Right lobe of liver (tissue), 6 donors: ENCODE results near the gene NBEA. TPM values are rescaled to one million over a fixed set of nuclear protein-coding genes. Genes with fewer than 3 reads are reported as not detected.

Experiments
- ATAC-seq, 4 donors: fragments of 200-7000 bp; cut with Tn5 transposase; one replicate each; pipeline ENCODE4 v1.9.1; 2020; ENCODE audit warnings: mild to moderate bottlenecking in 4 of 4, moderate library complexity in 4 of 4
- DNase-seq, 3 donors: peaks; one replicate each; pipeline ENCODE4 v3.0.0-alpha.2; 2020
- H3K27ac ChIP-seq, 3 donors: fragments of 200-600 bp; one replicate each; pipeline ENCODE4 v1.8.0; 2022
- H3K27me3 ChIP-seq, 2 donors: fragments of 200-600 bp; one replicate each; pipeline ENCODE4 v1.8.0; 2022
- H3K36me3 ChIP-seq, 4 donors: fragments of 200-600 bp; sonication (generic) in 1 of 4; one replicate each; pipeline versions ENCODE4 v1.5.1 to v1.8.0; 2017 to 2022; ENCODE audit warnings: control low read depth in 1 of 4
- H3K4me1 ChIP-seq, 4 donors: fragments of 200-600 bp; sonication (generic) in 1 of 4; one replicate each; pipeline versions ENCODE4 v1.5.1 to v1.8.0; 2017 to 2022; ENCODE audit warnings: control low read depth in 1 of 4
- H3K4me3 ChIP-seq, 3 donors: fragments of 200-600 bp; one replicate each; pipeline ENCODE4 v1.8.0; 2022
- H3K9me3 ChIP-seq, 4 donors: fragments of 200-600 bp; sonication (generic) in 1 of 4; one replicate each; pipeline versions ENCODE4 v1.5.1 to v1.8.0; 2017 to 2022; ENCODE audit warnings: control low read depth in 1 of 4
- CTCF ChIP-seq, 4 donors: fragments of 200-600 bp in 3 of 4; fragments of 450-650 bp in 1 of 4; IDR thresholded peaks; one replicate each; pipeline versions ENCODE4 v1.5.1 to v1.8.0; 2016 to 2022; ENCODE audit warnings: antibody characterized with exemption in 4 of 4, mild to moderate bottlenecking in 2 of 4
- POLR2A ChIP-seq: fragments of 450-650 bp; IDR thresholded peaks from one replicate; pipeline ENCODE4 v1.6.1; 2017; ENCODE audit warnings: antibody characterized with exemption, mild to moderate bottlenecking
- WGBS: methylation state at CpG from one replicate; pipeline ENCODE4 v1.1.6; 2018; ENCODE audit warnings: low coverage, low lambda C conversion rate; ENCODE audit not compliant: insufficient coverage; ENCODE audit errors: missing lambda C conversion rate; 5-methylcytosine and 5-hydroxymethylcytosine counted together
- intact Hi-C, 2 donors: fragments of 100-400 bp; cut with DNase I; formaldehyde crosslinking; loops; one replicate each; pipeline versions ENCODE4 v1.11.2 to v1.14.1; 2022
- total RNA-seq, 6 experiments: library from RNA; depleted of rRNA in 2 of 6; stranded (reverse); fragments of >200 nt in 2 of 6; fragmentation: NEBNext Ultra II Directional in 3 of 6; extraction: Animal tissue kit (Norgen Biotek cat#: 25700) in 3 of 6; gene quantifications; one replicate each; pipeline versions ENCODE4 v1.1.0 to v1.2.4, GENCODE V29; 2016 to 2023
- donor health status: DM: no; HTN: yes; CAD: no.
- donor health status: DM: no; HTN: no; CAD: no.
- donor health status: DM: no; HTN: no; CAD: no.
- donor health status: DM: no; HTN: yes; CAD: no.
- donor health status: DM: no; HTN: yes; CAD: no.

Gene NBEA
- total RNA-seq, 6 experiments from 2014 or later, result 0.62 to 1.7 (median 0.75) TPM

- intact Hi-C loops, result no loop called here
- Histone ChIP-seq H3K36me3 (no peaks in the 10 kb centered on the region), H3K27ac (no peak overlapping the region), H3K9me3 (no peaks in the 10 kb centered on the region), H3K27me3 (no peaks in the 10 kb centered on the region), H3K4me1 (no peaks in the 10 kb centered on the region), H3K4me3 (no peak overlapping the region)
- ATAC-seq, result no peak
- DNase-seq, result no peak
- TF ChIP-seq CTCF (IDR thresholded peaks at IDR 0.05), result no peak
- no peak for TF ChIP-seq POLR2A
Observed at GRCh38 chr13:35165205-35165604, 223.1 kb downstream of the NBEA start.

GRCh38 chr13:35179494-35179893, 237.4 kb downstream of the NBEA start:
- H3K4me1 ChIP-seq, result no peaks in the 10 kb centered on the region

GRCh38 chr13:35179920-35180663, 238.0 kb downstream of the NBEA start:
- TF ChIP-seq CTCF (IDR thresholded peaks at IDR 0.05) (no peak), POLR2A (no peak)
- Histone ChIP-seq H3K4me3 (no peak overlapping the region), H3K27ac (no peak overlapping the region), H3K27me3 (no peaks in the 10 kb centered on the region), H3K36me3 (no peaks in the 10 kb centered on the region), H3K9me3 (no peaks in the 10 kb centered on the region), H3K4me1 (no peaks in the 10 kb centered on the region)
- ATAC-seq (no peak), DNase-seq (no peak)
- WGBS, result 69% methylated on average over 3 of the region's 3 CpGs
- intact Hi-C loops, result no loop called here

More at GRCh38 chr13:35179494-35179893, 237.4 kb downstream of the NBEA start:
- H3K4me3 ChIP-seq, result no peak overlapping the region
- ATAC-seq (no peak), DNase-seq (no peak)
- no peaks in the 10 kb centered on the region for H3K9me3 ChIP-seq
- no peak overlapping the region for H3K27ac ChIP-seq
- intact Hi-C loops, result no loop called here
- TF ChIP-seq POLR2A (no peak), CTCF (IDR thresholded peaks at IDR 0.05) (no peak)
- no peaks in the 10 kb centered on the region for H3K36me3 ChIP-seq
- WGBS, result 90% methylated on average over 2 of the region's 2 CpGs
- no peaks in the 10 kb centered on the region for H3K27me3 ChIP-seq

- no peaks in the 10 kb centered on the region for H3K4me1 ChIP-seq
- no peak overlapping the region for H3K27ac ChIP-seq
- intact Hi-C loops, result no loop called here
- ATAC-seq (no peak), DNase-seq (no peak)
- no peaks in the 10 kb centered on the region for H3K36me3 ChIP-seq
- H3K9me3 ChIP-seq, result no peaks in the 10 kb centered on the region
- 58% methylated on average over 2 of the region's 2 CpGs for whole genome bisulfite sequencing
- no peaks in the 10 kb centered on the region for H3K27me3 ChIP-seq
- no peak overlapping the region for H3K4me3 ChIP-seq
- TF ChIP-seq CTCF (IDR thresholded peaks at IDR 0.05) (no peak), POLR2A (no peak)
Observed at GRCh38 chr13:35190241-35190640, 248.2 kb downstream of the NBEA start.
